OCI-LY3 (cell line): ENCODE data around the gene DAO.

Experiments used
- H2AFZ ChIP-seq: fragments of 200-600, 300-600 bp; shearing (Covaris generic); 2 replicates; pipeline ENCODE4 v1.6.0; 2014; ENCODE audit warnings: antibody characterized with exemption, low read depth, low read length
- H3K27ac ChIP-seq: fragments of 200-600, 300-600 bp; sonication (generic); 2 replicates; pipeline ENCODE4 v1.5.1; 2014; ENCODE audit warnings: mild to moderate bottlenecking, low read length, moderate library complexity, mixed read lengths
- H3K27me3 ChIP-seq: fragments of 200-600, 300-600 bp; sonication (generic); 2 replicates; pipeline ENCODE4 v1.6.1; 2014; ENCODE audit warnings: low read depth, low read length, mixed read lengths
- H3K36me3 ChIP-seq: fragments of 200-600, 300-600 bp; sonication (generic); replicated peaks from 2 replicates; pipeline ENCODE3; 2014; ENCODE audit warnings: low read depth, low read length, mixed read lengths
- H3K4me1 ChIP-seq: fragments of 300-600, 200-600 bp; sonication (generic); 2 replicates; pipeline ENCODE4 v1.6.1; 2014; ENCODE audit warnings: low read length, mixed read lengths
- H3K4me2 ChIP-seq: fragments of 200-600, 300-600 bp; sonication (generic); 2 replicates; pipeline ENCODE4 v1.6.1; 2014; ENCODE audit warnings: low read length, mixed read lengths
- H3K4me3 ChIP-seq: fragments of 300-600, 200-600 bp; sonication (generic); 2 replicates; pipeline ENCODE4 v1.5.1; 2014; ENCODE audit warnings: antibody characterized with exemption, mild to moderate bottlenecking, low read length, moderate library complexity
- H3K79me2 ChIP-seq: fragments of 300-600, 200-600 bp; shearing (Covaris generic); 2 replicates; pipeline ENCODE4 v1.6.1; 2014; ENCODE audit warnings: mild to moderate bottlenecking, low read length, mixed read lengths
- H3K9ac ChIP-seq: fragments of 300-600, 200-600 bp; shearing (Covaris generic); 2 replicates; pipeline ENCODE4 v1.6.0; 2014; ENCODE audit warnings: mild to moderate bottlenecking, low read length, moderate library complexity
- H3K9me3 ChIP-seq: fragments of 200-600, 300-600 bp; shearing (Covaris generic); 2 replicates; pipeline ENCODE4 v1.6.1; 2014; ENCODE audit warnings: low read length, mixed read lengths; ENCODE audit not compliant: insufficient read depth
- H4K20me1 ChIP-seq: fragments of 200-600, 300-600 bp; sonication (generic); 2 replicates; pipeline ENCODE4 v1.6.1; 2016; ENCODE audit warnings: low read length, mixed read lengths; ENCODE audit not compliant: insufficient read depth
- CTCF ChIP-seq: fragments of 200-600, 300-600 bp; sonication (generic); IDR thresholded peaks from 2 replicates; pipeline ENCODE4 v1.5.1; 2014; ENCODE audit warnings: antibody characterized with exemption, low read length, low read depth
- EZH2phosphoT487 ChIP-seq: fragments of 200-600 bp; shearing (Covaris generic); IDR thresholded peaks from 2 replicates; pipeline ENCODE4 v1.6.1; 2018; ENCODE audit warnings: antibody characterized with exemption, mixed run types, low read depth

The DAO gene

GRCh38 chr12:108899145-108899544, 19.3 kb downstream of the DAO start:
- H3K4me2 ChIP-seq = no peak overlapping the region
- H3K9me3 ChIP-seq = no peaks in the 10 kb centered on the region
- no peaks in the 10 kb centered on the region for H3K4me1 ChIP-seq
- H3K9ac ChIP-seq = no peak overlapping the region
- no peak for TF ChIP-seq EZH2phosphoT487
- TF ChIP-seq CTCF = no peak
- peaks cover 3% of the 10 kb centered on the region; the same call in 1 of the 2 replicates for H4K20me1 ChIP-seq
- no peak overlapping the region for H3K4me3 ChIP-seq
- H3K36me3 ChIP-seq = no peaks in the 10 kb centered on the region
- H3K79me2 ChIP-seq = no peaks in the 10 kb centered on the region
- no peak overlapping the region for H2AFZ ChIP-seq
- H3K27me3 ChIP-seq = peaks cover 43% of the 10 kb centered on the region
- H3K27ac ChIP-seq = no peak overlapping the region

DNA sequence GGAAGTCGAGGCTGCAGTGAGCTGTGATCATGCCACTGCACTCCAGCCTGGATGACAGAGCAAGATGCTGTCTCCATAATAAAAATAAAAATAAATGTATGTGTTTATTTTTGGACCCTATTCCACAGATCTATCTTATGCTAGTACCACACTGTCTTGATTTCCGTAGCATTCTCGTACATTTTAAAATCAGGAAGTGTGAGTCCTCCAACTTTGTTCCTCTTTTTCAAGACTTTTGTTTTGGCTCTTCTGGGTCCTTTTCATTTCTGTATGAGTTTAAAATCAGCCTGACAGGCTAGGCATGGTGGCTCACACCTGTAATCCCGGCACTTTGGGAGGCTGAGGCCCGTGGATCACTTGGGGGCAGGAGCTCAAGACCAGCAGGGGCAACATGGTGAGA, 25.8 kb downstream of the DAO start:
- peaks cover 43% of the 10 kb centered on the region for H3K27me3 ChIP-seq
- no peaks in the 10 kb centered on the region for H4K20me1 ChIP-seq
- H3K9me3 ChIP-seq = no peaks in the 10 kb centered on the region
- H3K4me2 ChIP-seq = no peak overlapping the region
- TF ChIP-seq EZH2phosphoT487 = no peak
- no peak for TF ChIP-seq CTCF
- H3K36me3 ChIP-seq = no peaks in the 10 kb centered on the region
- H3K27ac ChIP-seq = no peak overlapping the region
- no peak overlapping the region for H3K9ac ChIP-seq
- no peak overlapping the region for H3K4me3 ChIP-seq
- no peaks in the 10 kb centered on the region for H3K79me2 ChIP-seq
- H2AFZ ChIP-seq = no peak overlapping the region
- H3K4me1 ChIP-seq = peaks cover 26% of the 10 kb centered on the region

DNA sequence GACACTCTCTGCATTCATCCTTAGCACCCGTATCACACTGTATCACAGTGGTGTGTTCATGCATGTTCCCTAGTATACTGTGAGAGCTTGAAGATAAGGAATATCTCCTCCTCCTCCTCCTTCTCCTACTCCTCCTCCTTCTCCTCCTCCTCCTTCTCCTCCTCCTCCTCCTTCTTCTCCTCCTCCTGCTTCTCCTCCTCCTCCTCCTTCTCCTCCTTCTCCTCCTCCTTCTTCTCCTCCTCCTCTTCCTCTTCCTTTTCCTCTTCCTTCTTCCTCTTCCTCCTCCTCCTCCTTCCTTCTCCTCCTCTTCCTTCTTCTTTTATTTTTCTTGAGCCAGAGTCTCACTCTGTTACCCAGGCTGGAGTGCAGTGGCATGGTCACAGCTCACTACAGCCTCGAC, 27.1 kb downstream of the DAO start:
- H3K9ac ChIP-seq = no peak overlapping the region
- no peak for TF ChIP-seq CTCF
- no peak for TF ChIP-seq EZH2phosphoT487
- H3K27me3 ChIP-seq = peaks cover 43% of the 10 kb centered on the region
- no peaks in the 10 kb centered on the region for H3K79me2 ChIP-seq
- H2AFZ ChIP-seq = no peak overlapping the region
- no peak overlapping the region for H3K4me2 ChIP-seq
- peaks cover 26% of the 10 kb centered on the region for H3K4me1 ChIP-seq
- no peak overlapping the region for H3K4me3 ChIP-seq
- H3K9me3 ChIP-seq = no peaks in the 10 kb centered on the region
- no peaks in the 10 kb centered on the region for H4K20me1 ChIP-seq
- H3K36me3 ChIP-seq = no peaks in the 10 kb centered on the region
- no peak overlapping the region for H3K27ac ChIP-seq

GRCh38 chr12:108907839-108908351, 28.0 kb downstream of the DAO start:
- TF ChIP-seq CTCF (no peak), EZH2phosphoT487 (no peak)
- no peak overlapping the region for H3K4me3 ChIP-seq
- H3K9me3 ChIP-seq = no peaks in the 10 kb centered on the region
- no peak overlapping the region for H3K27ac ChIP-seq
- no peaks in the 10 kb centered on the region for H3K79me2 ChIP-seq
- no peaks in the 10 kb centered on the region for H4K20me1 ChIP-seq
- peaks cover 45% of the 10 kb centered on the region for H3K27me3 ChIP-seq
- H3K36me3 ChIP-seq = no peaks in the 10 kb centered on the region
- no peak overlapping the region for H3K4me2 ChIP-seq
- H3K4me1 ChIP-seq = peaks cover 26% of the 10 kb centered on the region
- no peak overlapping the region for H2AFZ ChIP-seq
- H3K9ac ChIP-seq = no peak overlapping the region
